DOHH2 (cell line): ENCODE measurements around the gene MYO7B.

Experiments used
- H3F3A ChIP-seq: fragments of 200-600 bp; sonication (generic), shearing (Covaris generic); 2 replicates; pipeline ENCODE4 v1.6.0; 2016; ENCODE audit warnings: antibody characterized with exemption, mild to moderate bottlenecking; ENCODE audit not compliant: control insufficient read depth, insufficient read depth
- H3K27ac ChIP-seq: fragments of 200-600 bp; sonication (generic); 2 replicates; pipeline ENCODE4 v1.5.1; 2014; ENCODE audit warnings: low read depth, mild to moderate bottlenecking, low read length, moderate library complexity
- H3K27me3 ChIP-seq: fragments of 200-600 bp; sonication (generic); 2 replicates; pipeline ENCODE4 v1.6.1; 2014; ENCODE audit warnings: mild to moderate bottlenecking, low read length, mixed read lengths; ENCODE audit not compliant: control insufficient read depth
- H3K36me3 ChIP-seq: fragments of 200-600 bp; sonication (generic); 2 replicates; pipeline ENCODE4 v1.6.1; 2014; ENCODE audit warnings: mild to moderate bottlenecking, low read length, moderate library complexity, mixed read lengths; ENCODE audit not compliant: control insufficient read depth
- H3K4me1 ChIP-seq: fragments of 200-600 bp; sonication (generic); 2 replicates; pipeline ENCODE4 v1.6.1; 2014; ENCODE audit warnings: mild to moderate bottlenecking, low read length, mixed read lengths; ENCODE audit not compliant: control insufficient read depth
- H3K4me2 ChIP-seq: fragments of 200-600 bp; sonication (generic); 2 replicates; pipeline ENCODE4 v1.6.0; 2014; ENCODE audit warnings: mild to moderate bottlenecking, low read length, moderate library complexity
- H3K4me3 ChIP-seq: fragments of 200-600 bp; sonication (generic); 2 replicates; pipeline ENCODE4 v1.5.1; 2014; ENCODE audit warnings: mild to moderate bottlenecking, low read length, mixed read lengths
- H3K79me2 ChIP-seq: fragments of 200-600 bp; sonication (generic); 2 replicates; pipeline ENCODE4 v1.6.1; 2014; ENCODE audit warnings: mild to moderate bottlenecking, low read length, mixed read lengths; ENCODE audit not compliant: control insufficient read depth
- H3K9me2 ChIP-seq: fragments of 200-600 bp; sonication (generic); replicated peaks from 2 replicates; pipeline ENCODE4 v1.6.1; 2014; ENCODE audit warnings: mild to moderate bottlenecking, low read length, mixed read lengths; ENCODE audit not compliant: control insufficient read depth
- H3K9me3 ChIP-seq: fragments of 200-600 bp; sonication (generic); 2 replicates; pipeline ENCODE4 v1.6.1; 2014; ENCODE audit warnings: antibody characterized with exemption, low read length, mixed read lengths; ENCODE audit not compliant: control insufficient read depth, insufficient read depth
- H4K20me1 ChIP-seq: fragments of 200-600 bp; sonication (generic); 2 replicates; pipeline ENCODE4 v1.6.0; 2014; ENCODE audit warnings: low read depth, mild to moderate bottlenecking, antibody characterized with exemption, low read length, moderate library complexity; ENCODE audit not compliant: control insufficient read depth, insufficient read depth
- EZH2phosphoT487 ChIP-seq: fragments of 200-600 bp; sonication (generic); IDR thresholded peaks from 2 replicates; pipeline ENCODE4 v1.6.1; 2017; ENCODE audit warnings: borderline replicate concordance, mild to moderate bottlenecking, antibody characterized with exemption, low read length, moderate library complexity, mixed read lengths
- TF ChIP-seq, protein P1 (sequence below): fragments of 200-600 bp; sonication (generic); IDR thresholded peaks from one replicate; pipeline ENCODE4 v1.5.1; 2014; ENCODE audit warnings: antibody characterized with exemption, mild to moderate bottlenecking, low read depth, low read length; ENCODE audit not compliant: poor library complexity, severe bottlenecking

The MYO7B gene

DNA sequence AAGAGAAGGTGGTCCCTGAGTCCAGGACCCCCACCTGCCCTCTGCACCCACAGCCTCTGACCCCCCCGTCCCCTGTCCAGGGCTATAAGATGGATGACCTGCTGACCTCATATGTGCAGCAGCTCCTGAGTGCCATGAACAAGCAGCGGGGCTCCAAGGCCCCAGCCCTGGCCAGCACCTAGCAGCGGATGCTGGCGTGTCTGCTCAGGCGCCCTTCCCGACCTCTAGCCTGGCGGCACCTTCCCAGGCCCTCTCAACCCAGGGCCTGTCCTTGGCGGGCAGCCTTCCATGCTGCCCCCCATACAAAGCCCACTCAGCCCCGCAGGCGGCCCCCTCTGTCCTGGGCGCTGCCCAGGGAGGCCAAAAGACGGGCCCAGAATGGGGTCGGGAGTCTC lies 101.8 kb downstream of the MYO7B start:
- TF ChIP-seq, protein P1, sequence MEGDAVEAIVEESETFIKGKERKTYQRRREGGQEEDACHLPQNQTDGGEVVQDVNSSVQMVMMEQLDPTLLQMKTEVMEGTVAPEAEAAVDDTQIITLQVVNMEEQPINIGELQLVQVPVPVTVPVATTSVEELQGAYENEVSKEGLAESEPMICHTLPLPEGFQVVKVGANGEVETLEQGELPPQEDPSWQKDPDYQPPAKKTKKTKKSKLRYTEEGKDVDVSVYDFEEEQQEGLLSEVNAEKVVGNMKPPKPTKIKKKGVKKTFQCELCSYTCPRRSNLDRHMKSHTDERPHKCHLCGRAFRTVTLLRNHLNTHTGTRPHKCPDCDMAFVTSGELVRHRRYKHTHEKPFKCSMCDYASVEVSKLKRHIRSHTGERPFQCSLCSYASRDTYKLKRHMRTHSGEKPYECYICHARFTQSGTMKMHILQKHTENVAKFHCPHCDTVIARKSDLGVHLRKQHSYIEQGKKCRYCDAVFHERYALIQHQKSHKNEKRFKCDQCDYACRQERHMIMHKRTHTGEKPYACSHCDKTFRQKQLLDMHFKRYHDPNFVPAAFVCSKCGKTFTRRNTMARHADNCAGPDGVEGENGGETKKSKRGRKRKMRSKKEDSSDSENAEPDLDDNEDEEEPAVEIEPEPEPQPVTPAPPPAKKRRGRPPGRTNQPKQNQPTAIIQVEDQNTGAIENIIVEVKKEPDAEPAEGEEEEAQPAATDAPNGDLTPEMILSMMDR = no peak
- no peak for TF ChIP-seq EZH2phosphoT487
- peaks cover 82% of the 10 kb centered on the region for H3K4me1 ChIP-seq
- no peaks in the 10 kb centered on the region for H4K20me1 ChIP-seq
- peak overlapping the region; percentile 49 for H3K4me2 ChIP-seq
- peak overlapping the region; percentile 37 for H3K4me3 ChIP-seq
- H3K27ac ChIP-seq = no peak overlapping the region
- no peaks in the 10 kb centered on the region for H3K79me2 ChIP-seq
- no peaks in the 10 kb centered on the region for H3K36me3 ChIP-seq
- H3K9me3 ChIP-seq = no peaks in the 10 kb centered on the region
- no peaks in the 10 kb centered on the region for H3K9me2 ChIP-seq
- H3K27me3 ChIP-seq = no peaks in the 10 kb centered on the region
- H3F3A ChIP-seq = 0 out of 2 replicates have a peak, but pooled peaks cover 4% of the 10 kb centered on the region

DNA sequence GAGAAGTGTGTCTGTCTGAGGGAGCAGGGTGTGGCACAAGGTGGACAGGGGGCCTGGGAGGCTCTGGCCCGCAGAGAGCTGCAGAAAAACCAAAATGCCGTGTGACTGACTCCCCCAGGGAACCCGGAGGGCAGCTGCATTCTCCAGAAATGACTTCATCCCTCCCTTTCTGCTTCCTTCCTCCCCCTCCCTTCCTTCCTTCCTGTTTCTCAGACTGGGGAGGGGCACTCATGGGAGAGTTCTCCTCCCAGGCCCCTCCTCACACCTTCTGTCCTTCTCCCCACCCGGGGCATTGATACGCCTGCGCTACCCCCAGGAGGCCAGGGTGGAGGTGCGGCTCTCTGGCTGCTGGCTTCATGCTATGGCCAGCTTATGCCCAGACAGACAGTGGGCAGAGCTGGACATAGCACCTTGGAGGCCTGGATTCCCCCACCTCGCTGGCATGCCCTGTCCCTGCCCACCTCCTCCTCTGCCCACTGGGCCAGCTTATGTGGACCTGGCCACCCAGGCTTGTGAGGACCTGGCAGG lies 102.3 kb downstream of the MYO7B start:
- H3K4me2 ChIP-seq = peak overlapping the region; percentile 49
- H3K4me1 ChIP-seq = peaks cover 80% of the 10 kb centered on the region

DNA sequence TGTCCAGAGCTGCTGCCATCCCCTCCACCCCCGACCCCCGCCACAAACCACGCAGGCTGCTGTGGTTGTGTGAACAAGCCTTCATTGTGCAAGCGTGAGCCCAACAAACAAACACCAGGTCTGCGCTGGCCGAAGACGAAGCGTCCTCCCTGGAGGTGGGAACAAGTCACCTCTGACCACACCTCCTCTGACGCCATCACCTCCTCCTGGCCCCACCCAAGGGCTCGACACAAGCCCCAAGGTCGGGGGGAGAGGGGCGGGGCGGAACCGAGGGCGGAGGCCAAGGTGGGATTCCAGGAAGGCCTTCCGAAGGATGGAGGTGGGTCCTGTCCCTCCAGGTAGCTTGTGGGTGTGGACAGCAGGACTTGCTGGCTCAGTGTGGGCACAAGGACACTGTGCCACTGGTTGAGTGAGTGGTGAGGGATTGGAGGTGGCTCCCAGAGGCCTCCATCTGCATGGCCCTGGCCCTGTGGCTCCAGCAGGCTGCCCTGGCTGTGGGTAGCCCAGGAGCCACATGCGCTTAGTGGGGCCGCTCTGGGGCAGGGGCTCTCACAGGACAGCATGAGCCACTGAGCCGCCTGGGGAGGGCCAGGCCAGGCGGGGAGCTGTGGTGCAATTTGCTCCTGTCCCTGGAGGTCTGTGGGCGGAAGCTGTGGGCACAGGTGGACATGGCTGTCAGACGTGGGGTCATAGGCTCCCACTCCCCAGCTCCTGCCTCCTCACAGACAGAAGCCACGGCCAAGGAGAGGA lies 103.1 kb downstream of the MYO7B start:
- Histone ChIP-seq H4K20me1 (no peaks in the 10 kb centered on the region), H3K4me1 (peaks cover 73% of the 10 kb centered on the region), H3K9me3 (no peaks in the 10 kb centered on the region), H3K4me2 (peak overlapping the region; percentile 49), H3K27me3 (no peaks in the 10 kb centered on the region), H3K36me3 (no peaks in the 10 kb centered on the region), H3K9me2 (no peaks in the 10 kb centered on the region), H3K4me3 (no peak overlapping the region), H3F3A (0 out of 2 replicates have a peak, but pooled peaks cover 4% of the 10 kb centered on the region), H3K79me2 (no peaks in the 10 kb centered on the region), H3K27ac (peak overlapping the region; percentile 64)
- no peak for TF ChIP-seq EZH2phosphoT487
- TF ChIP-seq, protein P1 = no peak

More for the DNA sequence above, 102.3 kb downstream of the MYO7B start:
- Histone ChIP-seq H3K9me3 (no peaks in the 10 kb centered on the region), H3K27ac (no peak overlapping the region), H3K36me3 (no peaks in the 10 kb centered on the region), H3F3A (0 out of 2 replicates have a peak, but pooled peaks cover 4% of the 10 kb centered on the region), H3K4me3 (peak overlapping the region; percentile 37), H3K27me3 (no peaks in the 10 kb centered on the region), H3K9me2 (no peaks in the 10 kb centered on the region), H4K20me1 (no peaks in the 10 kb centered on the region), H3K79me2 (no peaks in the 10 kb centered on the region)
- TF ChIP-seq, protein P1 = no peak
- TF ChIP-seq EZH2phosphoT487 = no peak
